ENCODE data around the gene PLEKHA6. TPM values are rescaled to one million over a fixed set of nuclear protein-coding genes. Genes with fewer than 3 reads are reported as not detected.

Gene PLEKHA6
- total and polyA plus RNA-seq, 2 of the 4 experiments (the other 2 are of a cell fraction): 8.2 to 19.9 TPM

DNA sequence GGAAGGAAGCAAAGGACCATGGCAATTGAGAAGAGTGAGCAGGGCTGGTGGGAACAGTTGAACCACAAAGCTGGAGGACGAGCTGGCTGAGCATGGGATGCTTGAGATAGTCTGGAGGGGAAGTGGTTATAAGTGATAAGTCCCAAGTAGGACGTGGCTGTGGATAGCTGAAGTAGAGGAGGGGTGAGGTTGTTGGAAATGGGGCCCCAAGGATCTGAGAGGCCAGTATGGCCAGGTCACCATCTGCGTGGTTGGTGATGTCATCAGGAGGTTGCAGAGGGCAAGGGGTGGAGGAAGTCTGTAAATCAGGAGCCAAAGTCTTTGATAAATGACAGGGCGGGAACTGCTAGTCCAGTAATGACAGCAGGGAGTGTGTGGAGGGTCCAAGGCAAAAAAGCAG is 182.6 kb downstream of the PLEKHA6 start:
- no peak overlapping the region for H2AK9ac ChIP-seq (replicated peaks; ENCODE audit: low read depth, low read length, poor library complexity)
- no peak overlapping the region for H3K27ac ChIP-seq (ENCODE audit: insufficient read depth, low read length)
- H3K9ac ChIP-seq (ENCODE audit: low read depth, low read length): no peak overlapping the region
- dilution Hi-C loops (cut with HindIII; ENCODE audit: low sequenced_read_pairs, unreplicated experiment): no loop called here
- H3K23ac ChIP-seq (ENCODE audit: low read depth, low read length): peak overlapping the region; percentile 45; the same call in 1 of the 2 replicates
- no peak overlapping the region for H2BK5ac ChIP-seq (ENCODE audit: low read depth, low read length, poor library complexity, severe bottlenecking)
- H2BK20ac ChIP-seq (ENCODE audit: low read depth, low read length): peak overlapping the region; percentile 80; the same call in 1 of the 2 replicates
- no peak overlapping the region; the same call in 1 of the 2 replicates for H4K91ac ChIP-seq (ENCODE audit: insufficient read depth, low read depth, low read length)
- peak overlapping the region in 1 of 2 experiments; percentile 66; a peak in 1 of 4 replicates for H4K8ac ChIP-seq (ENCODE audit: low read depth in 2 of 2, low read length in 2 of 2)
- H4K5ac ChIP-seq (ENCODE audit: low read depth, low read length): no peak overlapping the region
- CTCF ChIA-PET: no interaction called here
- TF ChIP-seq CEBPB (IDR thresholded peaks at IDR 0.05; ENCODE audit: low read depth, low read length) (no peak), RCOR1 (IDR thresholded peaks at IDR 0.05; ENCODE audit: insufficient replicate concordance, low read length) (no peak), MAFK (IDR thresholded peaks at IDR 0.05; ENCODE audit: low read depth, low read length) (no peak), MXI1 (IDR thresholded peaks at IDR 0.05; ENCODE audit: borderline replicate concordance, low read depth, low read length) (no peak)
- no peak overlapping the region for H3K4me3 ChIP-seq (ENCODE audit: insufficient read depth, low read depth, low read length)
- H2BK15ac ChIP-seq (ENCODE audit: low read depth, low read length): peak overlapping the region; percentile 76; the same call in 2 of the 3 replicates
- no peak overlapping the region for H3K4me2 ChIP-seq (ENCODE audit: low read depth, low read length)
- DNase-seq: peak; percentile 58
- H3K9me3 ChIP-seq (ENCODE audit: control insufficient read depth, insufficient read depth, low read length): no peaks in the 10 kb centered on the region
- H3K9me1 ChIP-seq (ENCODE audit: insufficient read depth, low read length): peaks cover 13% of the 10 kb centered on the region
- no peaks in the 10 kb centered on the region for H4K20me1 ChIP-seq (ENCODE audit: insufficient read depth, low read length)
- peak overlapping the region; percentile 41; the same call in 1 of the 2 replicates for H3K4ac ChIP-seq (ENCODE audit: low read depth, low read length)
- no TSS peak for BruUV-seq (replicated peaks)
- peak overlapping the region; percentile 49 for H2AK5ac ChIP-seq (ENCODE audit: low read depth, low read length)
- 40% methylated on average over 4 of the region's 4 CpGs; no CpG with 5 or more reads in 1 of the 2 experiments for WGBS, 2 experiments (ENCODE audit: extremely low coverage in 2 of 2, insufficient read length in 1 of 2)
- in situ Hi-C loops (cut with MboI; ENCODE audit: low sequenced_read_pairs): no loop called here
- H2BK120ac ChIP-seq (ENCODE audit: low read depth, low read length): peak overlapping the region; percentile 65; the same call in 1 of the 2 replicates
- H3K14ac ChIP-seq (replicated peaks; ENCODE audit: low read depth, low read length): peak overlapping the region; percentile 72; the same call in 1 of the 2 replicates
- POLR2A ChIA-PET (ENCODE audit: unreplicated experiment): no interaction called here
- no peaks in the 10 kb centered on the region for H3K36me3 ChIP-seq (ENCODE audit: control insufficient read depth, insufficient read depth, low read length)
- ATAC-seq (ENCODE audit: low read depth): no peak
- peaks cover 2% of the 10 kb centered on the region; the same call in 1 of the 2 replicates for H3K4me1 ChIP-seq (ENCODE audit: control insufficient read depth, insufficient read depth, low read length)
- H3K18ac ChIP-seq (ENCODE audit: low read depth, low read length): no peak overlapping the region
- H3K27me3 ChIP-seq (ENCODE audit: control insufficient read depth, insufficient read depth, low read length): no peaks in the 10 kb centered on the region
- H3K79me1 ChIP-seq (ENCODE audit: low read depth in 1 of 2, low read length in 2 of 2): 0 out of 4 replicates have a peak, but pooled peaks cover 0 to 3% of the 10 kb centered on the region in 2 experiments
- intact Hi-C loops (cut with micrococcal nuclease): no loop called here
- H2AFZ ChIP-seq (replicated peaks; ENCODE audit: low read length, poor library complexity): peak overlapping the region; percentile 33
- H3K56ac ChIP-seq (ENCODE audit: extremely low read depth, insufficient read depth, low read length): no peak overlapping the region

Data from IMR-90 (cell line).